GM21447 (cell line): ENCODE results near the gene ERBIN.
"Not testable (repeated sequence)": the region's sequence is repeated elsewhere in the genome, so short reads cannot be mapped to it uniquely, and the experiment has no call there.

Experiments
- ATAC-seq: cut with Tn5 transposase; IDR thresholded peaks from one replicate; pipeline ENCODE4 v1.9.1; 2021; ENCODE audit not compliant: unreplicated experiment

The ERBIN gene

DNA sequence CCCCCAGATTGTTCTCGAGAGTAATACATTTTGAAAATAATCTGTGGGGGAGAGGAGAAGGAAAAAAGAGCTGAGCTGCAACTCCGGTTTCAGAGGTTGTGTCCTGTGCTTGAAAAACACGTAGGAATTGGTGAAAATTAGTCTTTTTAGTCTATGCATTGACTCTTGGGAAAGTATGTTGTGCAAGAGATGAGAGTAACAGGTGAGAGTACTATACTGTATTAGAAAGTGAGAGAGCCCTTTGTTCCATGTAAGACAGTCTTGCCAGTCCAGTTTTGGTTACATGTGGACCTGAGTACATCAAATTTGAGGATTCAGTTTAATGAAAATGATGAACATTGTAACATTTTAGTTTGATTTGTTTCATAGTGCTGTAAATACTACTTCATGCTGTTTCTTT, 27.8 kb downstream of the ERBIN start:
- ATAC-seq, result no peak

DNA sequence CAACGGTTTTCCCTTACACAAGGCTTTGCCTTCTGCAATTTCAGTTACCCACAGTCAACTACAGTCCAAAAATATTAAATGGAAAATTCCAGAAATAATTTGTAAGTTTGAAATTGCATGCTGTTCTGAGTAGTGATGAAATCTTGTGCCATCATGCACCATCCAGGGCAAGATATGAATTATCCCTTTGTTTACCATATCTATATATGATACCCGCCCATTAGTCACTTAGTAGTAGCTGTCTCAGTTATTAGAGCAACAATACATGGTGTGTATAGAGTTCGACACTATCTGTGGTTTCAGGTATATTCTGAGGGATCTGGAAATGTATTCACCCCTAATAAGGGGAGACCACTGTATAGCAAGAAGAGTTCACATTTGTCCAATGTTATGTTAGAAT, 29.4 kb downstream of the ERBIN start:
- ATAC-seq, result no peak

DNA sequence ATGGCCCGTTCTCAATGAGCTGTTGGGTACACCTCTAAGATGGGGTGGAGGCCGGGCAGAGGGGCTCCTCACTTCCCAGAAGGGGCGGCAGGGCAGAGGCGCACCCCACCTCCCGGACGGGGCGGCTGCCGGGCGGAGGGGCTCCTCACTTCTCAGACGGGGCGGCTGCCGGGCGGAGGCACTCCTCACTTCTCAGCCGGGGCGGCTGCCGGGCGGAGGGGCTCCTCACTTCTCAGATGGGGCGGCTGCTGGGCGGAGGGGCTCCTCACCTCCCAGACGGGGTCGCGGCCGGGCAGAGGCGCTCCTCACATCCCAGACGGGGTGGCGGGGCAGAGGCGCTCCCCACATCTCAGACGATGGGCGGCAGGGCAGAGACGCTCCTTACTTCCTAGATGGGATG, 31.3 kb downstream of the ERBIN start:
- not testable (repeated sequence) for ATAC-seq

DNA sequence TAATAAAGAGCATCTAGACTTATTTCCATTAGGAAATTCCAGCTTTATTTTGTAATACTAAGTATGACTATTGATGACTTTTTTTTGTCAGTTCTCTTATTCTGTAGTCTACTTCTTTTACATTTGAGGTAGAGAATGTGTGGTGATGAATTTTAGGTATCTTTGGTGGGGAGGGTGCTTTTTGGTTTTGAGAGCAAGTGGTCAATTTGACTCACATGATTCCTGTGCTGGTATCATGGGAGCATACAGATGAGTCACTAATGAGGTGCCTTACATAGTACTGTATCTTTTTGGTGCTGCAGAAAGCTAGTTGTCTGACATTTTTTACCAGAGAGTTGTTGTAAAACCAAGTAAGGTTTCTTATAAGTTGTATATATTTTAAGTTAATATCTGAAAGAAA, 35.3 kb downstream of the ERBIN start:
- ATAC-seq, result peak; percentile 84

GRCh38 chr5:65967288-65968066, 41.1 kb downstream of the ERBIN start:
- ATAC-seq, result no peak

- no peak for ATAC-seq
Measured at GRCh38 chr5:65969539-65970393, 43.4 kb downstream of the ERBIN start.

GRCh38 chr5:65970481-65971367, 44.3 kb downstream of the ERBIN start:
- ATAC-seq, result no peak

DNA sequence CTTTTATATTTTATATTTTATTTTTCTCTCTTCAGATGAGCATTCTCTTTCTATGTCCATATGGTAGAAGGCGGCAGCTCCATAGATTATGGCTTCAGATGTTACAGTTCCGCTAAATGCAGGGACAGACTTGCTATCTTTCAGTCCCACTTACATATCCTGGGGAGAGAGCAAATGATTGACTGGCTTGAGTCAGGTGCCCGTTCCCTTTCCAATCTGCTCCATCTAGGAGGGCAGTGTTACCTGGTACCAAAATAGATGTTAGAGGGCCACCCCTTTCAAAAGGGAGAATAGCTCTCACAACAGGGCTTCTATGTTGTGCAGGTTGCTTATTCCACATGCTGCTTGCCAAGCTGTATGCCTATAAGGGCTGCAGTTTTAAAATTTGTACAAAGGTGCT, 45.3 kb downstream of the ERBIN start:
- ATAC-seq, result no peak

GRCh38 chr5:65972896-65973295, 46.5 kb downstream of the ERBIN start:
- not testable (repeated sequence) for ATAC-seq

DNA sequence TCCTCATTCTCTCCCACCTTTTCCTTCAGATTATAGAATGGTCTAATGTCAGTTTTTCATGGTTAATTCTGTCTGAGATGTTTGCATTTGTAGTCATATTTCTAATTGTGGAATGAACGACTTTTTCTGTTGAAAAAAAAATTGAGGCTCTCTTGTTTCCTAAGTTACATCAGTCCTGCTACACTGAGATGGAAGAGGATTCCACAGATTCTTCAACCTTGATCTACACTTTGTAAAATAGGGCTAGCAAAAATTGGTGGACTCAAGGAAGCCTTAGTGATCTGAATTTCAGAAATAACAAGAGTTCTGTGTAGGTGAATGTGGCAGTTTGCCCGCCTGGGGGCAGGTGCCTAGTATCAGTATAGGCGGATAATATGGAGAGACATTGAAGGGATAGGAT, 51.9 kb downstream of the ERBIN start:
- ATAC-seq, result no peak

GRCh38 chr5:65981548-65981947, 55.2 kb downstream of the ERBIN start:
- ATAC-seq, result no peak

GRCh38 chr5:65981969-65982619, 55.7 kb downstream of the ERBIN start:
- no peak for ATAC-seq

DNA sequence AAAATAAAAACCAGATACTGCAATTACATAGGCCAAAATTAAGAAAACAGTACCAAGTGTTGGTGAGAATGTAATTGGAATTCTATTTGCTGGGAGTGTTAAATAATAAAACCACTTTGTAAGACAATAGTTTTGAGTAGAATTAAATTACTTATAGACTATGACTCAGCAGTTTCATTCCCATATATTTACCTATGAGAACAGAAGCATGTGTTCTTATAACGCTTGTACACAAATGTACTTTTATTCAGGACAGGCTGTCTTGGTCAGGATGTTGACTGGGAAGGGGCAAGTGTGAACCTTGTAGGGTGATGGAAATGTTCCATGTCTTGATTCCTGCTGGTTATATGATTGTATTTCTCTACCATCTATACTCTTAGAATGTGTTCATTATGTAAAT, 56.3 kb downstream of the ERBIN start:
- no peak for ATAC-seq

- ATAC-seq, result no peak
Measured at GRCh38 chr5:65984098-65984885, 57.9 kb downstream of the ERBIN start.

GRCh38 chr5:65986050-65986451, 59.7 kb downstream of the ERBIN start:
- ATAC-seq, result no peak

- ATAC-seq, result no peak
Measured at GRCh38 chr5:65986796-65987195, 60.4 kb downstream of the ERBIN start.

DNA sequence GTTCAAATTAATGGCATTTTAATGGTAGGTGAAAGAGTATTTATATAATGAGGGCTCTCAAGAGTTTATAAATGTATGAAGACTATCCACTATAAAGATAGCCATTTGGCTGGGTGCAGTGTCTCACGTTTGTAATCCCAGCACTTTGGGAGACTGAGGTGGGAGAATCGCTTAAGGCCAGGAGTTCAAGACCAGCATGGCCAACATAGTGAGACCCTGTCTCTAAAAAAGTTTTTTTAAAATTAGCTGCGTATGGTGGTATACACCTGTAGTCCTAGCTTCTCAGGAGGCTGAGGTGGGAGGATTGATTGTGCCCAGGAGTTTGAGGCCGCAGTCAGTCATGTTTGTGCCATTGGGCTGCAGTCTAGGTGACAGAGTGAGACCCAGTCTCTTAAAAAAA, 61.6 kb downstream of the ERBIN start:
- ATAC-seq, result no peak

DNA sequence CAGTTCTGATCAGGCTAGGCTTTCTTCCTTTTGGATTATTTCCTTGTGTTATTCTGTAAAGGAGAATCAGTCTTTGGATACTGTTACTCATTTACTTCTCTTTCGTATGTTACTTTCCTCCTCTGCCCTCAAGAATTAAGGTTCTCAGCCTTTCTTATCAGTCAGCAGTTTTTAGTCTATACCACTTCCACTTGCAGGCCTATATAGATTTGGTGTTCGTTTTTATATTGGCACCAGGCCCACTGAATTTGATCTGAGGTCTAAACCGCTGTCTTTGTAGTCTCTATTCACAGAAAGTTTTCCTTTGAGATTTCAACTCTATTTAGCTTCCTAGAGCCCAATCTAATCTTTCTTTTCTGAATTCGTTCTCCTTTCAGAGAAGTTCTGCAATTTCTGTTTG, 62.8 kb downstream of the ERBIN start:
- ATAC-seq, result no peak

GRCh38 chr5:65992630-65993029, 66.3 kb downstream of the ERBIN start:
- ATAC-seq, result no peak
